ENCODE data around the gene LRRC30.

The LRRC30 gene

GRCh38 chr18:7237673-7238272, 6.9 kb downstream of the LRRC30 start:
- no peak for DNase-seq (ENCODE audit: low read depth)

- no peak for DNase-seq (ENCODE audit: low read depth)
Measured at GRCh38 chr18:7242926-7243325, 12.0 kb downstream of the LRRC30 start.

DNA sequence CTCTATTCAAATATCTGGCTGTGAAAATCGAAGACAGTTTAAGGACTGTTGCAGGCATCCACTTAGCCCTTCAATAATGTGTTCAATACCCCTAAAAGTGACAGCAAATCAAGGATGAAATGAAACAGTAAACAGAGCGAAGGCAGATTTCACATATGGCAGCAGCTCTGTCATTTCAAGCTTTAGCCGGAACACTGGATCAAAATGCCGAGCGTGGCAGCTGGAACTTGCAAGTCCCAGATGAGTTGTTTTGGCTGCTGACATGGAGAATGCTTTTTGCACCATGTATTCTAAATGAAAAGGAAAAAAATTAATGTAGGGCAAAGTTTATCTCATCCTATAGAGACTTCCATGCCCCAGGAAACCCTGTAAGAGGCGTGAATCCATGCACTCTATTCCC, 18.0 kb downstream of the LRRC30 start:
- DNase-seq (ENCODE audit: low read depth) = no peak

GRCh38 chr18:7254163-7254562, 23.3 kb downstream of the LRRC30 start:
- DNase-seq (ENCODE audit: low read depth) = no peak

GRCh38 chr18:7255054-7255453, 24.2 kb downstream of the LRRC30 start:
- DNase-seq (ENCODE audit: low read depth) = no peak

GRCh38 chr18:7255643-7256042, 24.8 kb downstream of the LRRC30 start:
- DNase-seq (ENCODE audit: low read depth) = no peak

DNA sequence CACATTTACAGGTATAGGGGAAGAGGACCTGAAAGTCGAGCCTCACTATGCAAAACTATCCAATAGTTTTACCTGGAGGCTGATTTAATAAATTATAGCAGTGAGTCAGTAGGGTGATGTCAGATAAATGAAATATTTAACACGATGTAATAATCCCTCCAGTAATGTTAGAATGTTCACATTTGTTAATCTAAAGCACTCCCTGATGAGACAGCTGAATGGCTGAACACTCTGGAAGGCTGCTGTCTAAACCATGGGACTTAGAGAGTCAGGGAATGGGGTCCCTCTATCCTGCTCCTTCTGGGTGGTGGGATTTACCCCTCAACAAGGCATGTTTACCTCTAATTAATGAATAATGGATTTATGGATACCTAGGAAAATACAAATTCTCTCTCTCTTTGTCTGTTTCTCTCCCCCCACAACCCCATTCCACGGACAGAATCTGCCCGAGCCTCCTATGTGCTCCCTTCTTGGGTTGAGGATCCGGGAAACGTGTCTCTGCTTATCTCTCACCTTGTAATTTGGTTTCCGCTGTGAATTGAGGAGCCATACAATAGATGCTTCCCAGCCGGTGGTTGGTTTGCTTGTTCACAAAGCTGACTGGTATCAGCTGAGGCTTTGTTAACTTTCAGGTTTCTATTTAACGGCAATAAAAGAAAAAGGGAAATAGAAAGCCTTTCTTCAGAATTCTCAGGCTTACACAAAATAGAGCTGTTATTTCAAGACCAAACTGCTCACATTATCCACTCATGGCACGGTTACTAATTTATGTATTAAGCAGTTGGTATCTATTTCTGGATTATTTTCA, 25.9 kb downstream of the LRRC30 start:
- no peak for DNase-seq (ENCODE audit: low read depth)

GRCh38 chr18:7257426-7257740, 26.5 kb downstream of the LRRC30 start:
- DNase-seq (ENCODE audit: low read depth) = no peak

DNA sequence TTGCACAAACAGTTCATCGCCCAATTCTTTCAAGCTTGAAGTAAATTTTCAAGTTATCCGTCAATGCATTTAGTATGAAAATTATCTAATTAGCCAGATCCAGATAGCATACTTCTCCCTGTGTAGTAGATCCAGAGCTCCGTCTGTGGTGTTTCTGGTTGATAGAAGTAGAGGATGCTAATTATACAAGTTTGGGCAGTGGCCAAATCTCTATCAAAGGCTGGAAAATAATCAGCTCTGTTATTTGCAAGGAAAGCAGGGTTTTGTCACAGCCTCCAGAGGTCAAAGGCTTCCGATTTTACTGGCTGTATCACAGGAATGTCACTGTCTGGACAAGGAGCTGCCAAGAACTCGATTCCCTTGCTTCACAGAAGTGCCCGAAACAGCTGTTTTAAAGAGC, 28.6 kb downstream of the LRRC30 start:
- no peak for DNase-seq (ENCODE audit: low read depth)

DNA sequence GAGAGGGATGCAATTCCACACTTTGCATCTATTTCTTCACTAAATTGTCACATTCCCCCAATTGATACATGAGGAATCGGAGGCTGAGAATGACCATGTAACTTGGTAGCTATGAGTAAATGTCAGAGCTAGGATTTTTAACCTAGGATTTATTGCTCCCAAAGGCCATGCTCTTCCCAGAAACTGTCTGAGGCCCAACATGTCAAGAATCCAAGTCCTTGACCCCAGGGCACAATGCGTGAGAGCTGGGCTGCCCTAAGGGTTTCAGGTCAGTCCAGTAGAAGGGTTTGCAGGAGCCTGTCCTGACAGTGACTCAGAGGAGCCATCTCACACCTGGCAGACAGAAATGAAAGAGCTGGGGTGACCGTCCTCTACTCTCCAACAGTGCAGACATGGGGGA, 30.3 kb downstream of the LRRC30 start:
- no peak for DNase-seq (ENCODE audit: low read depth)

GRCh38 chr18:7267973-7268372, 37.1 kb downstream of the LRRC30 start:
- DNase-seq (ENCODE audit: low read depth) = no peak

GRCh38 chr18:7269942-7270341, 39.1 kb downstream of the LRRC30 start:
- no peak for DNase-seq (ENCODE audit: low read depth)

DNA sequence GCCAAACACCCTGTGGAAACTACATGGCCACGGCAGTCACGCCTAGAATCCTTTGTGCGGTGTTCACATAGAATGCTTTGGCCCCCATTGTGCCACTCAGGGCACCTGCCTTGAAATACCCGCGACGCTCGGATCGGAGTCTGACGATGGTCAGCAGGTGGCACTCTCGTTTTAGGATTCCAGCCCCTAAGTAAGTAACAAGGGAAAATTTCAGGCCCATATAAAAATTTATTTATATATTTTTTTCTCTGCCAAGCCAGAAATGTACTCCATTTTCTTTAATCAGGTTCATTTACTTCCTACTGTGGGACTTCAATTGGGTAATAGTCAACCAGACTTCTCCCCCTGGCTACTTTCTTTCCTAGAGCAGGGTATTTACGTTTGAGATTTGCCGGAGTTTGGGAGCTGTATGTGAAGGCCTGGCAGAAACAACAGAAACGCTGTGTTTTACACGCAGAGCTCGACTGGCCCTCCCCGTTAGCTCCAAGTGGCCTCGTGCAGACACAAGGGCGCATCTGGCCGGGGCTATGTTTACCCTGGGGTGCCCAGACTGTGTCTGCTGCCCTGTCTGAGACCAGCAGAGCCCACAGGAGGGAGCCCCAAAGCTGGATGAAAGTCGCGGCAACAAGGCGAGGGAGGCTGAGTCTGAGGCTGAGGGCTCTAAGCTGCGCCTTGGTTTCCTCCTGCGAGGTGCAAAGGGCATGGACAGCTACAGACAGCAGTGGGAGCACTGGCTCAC, 41.6 kb downstream of the LRRC30 start:
- no peak for DNase-seq (ENCODE audit: low read depth)

DNA sequence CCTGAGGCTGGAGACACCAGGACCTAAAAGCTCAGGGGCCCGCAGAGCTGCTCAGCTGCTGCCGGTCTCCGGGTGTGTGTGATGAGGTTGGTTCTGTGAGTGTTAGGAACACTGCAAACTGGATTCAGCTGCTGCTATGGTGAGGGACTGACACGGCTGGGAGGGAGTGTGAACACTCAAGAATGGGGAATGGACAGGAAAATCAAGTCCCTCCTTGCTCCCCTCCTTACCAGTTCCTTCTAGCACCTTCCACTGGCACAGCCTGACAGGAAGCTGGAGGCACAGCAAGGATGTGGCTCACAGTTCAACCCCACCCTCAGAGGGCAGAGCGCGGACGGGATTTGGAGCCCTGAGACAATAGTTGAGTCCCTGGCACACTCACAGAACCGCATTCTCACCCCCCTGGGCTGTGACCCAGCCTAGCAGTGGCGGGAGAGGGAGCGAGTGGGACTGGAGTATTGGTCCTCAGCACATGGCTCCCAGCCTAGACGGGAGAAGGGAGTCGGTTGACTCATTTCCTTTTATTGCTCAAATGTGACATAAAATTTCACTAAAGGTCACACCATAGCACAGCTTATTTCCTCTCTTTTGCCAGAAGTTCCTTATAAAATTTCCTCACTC, 42.5 kb downstream of the LRRC30 start:
- DNase-seq (ENCODE audit: low read depth) = no peak

DNA sequence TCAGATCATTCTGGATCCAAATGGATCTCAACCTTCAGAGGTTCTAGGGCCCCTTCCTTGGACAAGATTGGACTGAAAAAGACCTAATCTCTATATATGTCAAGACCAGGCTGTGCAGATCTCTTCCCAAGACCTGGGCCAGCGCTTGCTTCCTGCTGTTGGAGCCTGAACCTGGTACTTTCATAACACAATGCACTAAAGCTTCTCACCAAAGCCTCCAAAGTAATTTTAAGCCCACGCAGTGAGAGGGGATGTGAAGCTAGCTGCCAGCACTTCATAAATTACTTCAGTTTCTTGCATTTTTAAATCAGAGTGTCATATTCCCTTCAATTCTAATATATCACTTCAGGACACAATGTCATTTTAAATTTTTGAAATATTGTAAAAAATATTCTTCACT, 50.7 kb downstream of the LRRC30 start:
- DNase-seq (ENCODE audit: low read depth) = no peak

All from stimulated activated CD4-positive, alpha-beta T cell treated with anti-CD3 and anti-CD28 coated beads, Interleukin-2, amount 100 ng/mL, for 4 hours (primary cell).